DOHH2 (cell line): ENCODE data around the gene SLX4IP.

Experiments used
- H3F3A ChIP-seq: fragments of 200-600 bp; sonication (generic), shearing (Covaris generic); 2 replicates; pipeline ENCODE4 v1.6.0; 2016; ENCODE audit warnings: antibody characterized with exemption, mild to moderate bottlenecking; ENCODE audit not compliant: control insufficient read depth, insufficient read depth
- H3K27ac ChIP-seq: fragments of 200-600 bp; sonication (generic); 2 replicates; pipeline ENCODE4 v1.5.1; 2014; ENCODE audit warnings: low read depth, mild to moderate bottlenecking, low read length, moderate library complexity
- H3K27me3 ChIP-seq: fragments of 200-600 bp; sonication (generic); 2 replicates; pipeline ENCODE4 v1.6.1; 2014; ENCODE audit warnings: mild to moderate bottlenecking, low read length, mixed read lengths; ENCODE audit not compliant: control insufficient read depth
- H3K36me3 ChIP-seq: fragments of 200-600 bp; sonication (generic); 2 replicates; pipeline ENCODE4 v1.6.1; 2014; ENCODE audit warnings: mild to moderate bottlenecking, low read length, moderate library complexity, mixed read lengths; ENCODE audit not compliant: control insufficient read depth
- H3K4me1 ChIP-seq: fragments of 200-600 bp; sonication (generic); 2 replicates; pipeline ENCODE4 v1.6.1; 2014; ENCODE audit warnings: mild to moderate bottlenecking, low read length, mixed read lengths; ENCODE audit not compliant: control insufficient read depth
- H3K4me2 ChIP-seq: fragments of 200-600 bp; sonication (generic); 2 replicates; pipeline ENCODE4 v1.6.0; 2014; ENCODE audit warnings: mild to moderate bottlenecking, low read length, moderate library complexity
- H3K4me3 ChIP-seq: fragments of 200-600 bp; sonication (generic); 2 replicates; pipeline ENCODE4 v1.5.1; 2014; ENCODE audit warnings: mild to moderate bottlenecking, low read length, mixed read lengths
- H3K79me2 ChIP-seq: fragments of 200-600 bp; sonication (generic); 2 replicates; pipeline ENCODE4 v1.6.1; 2014; ENCODE audit warnings: mild to moderate bottlenecking, low read length, mixed read lengths; ENCODE audit not compliant: control insufficient read depth
- H3K9me2 ChIP-seq: fragments of 200-600 bp; sonication (generic); replicated peaks from 2 replicates; pipeline ENCODE4 v1.6.1; 2014; ENCODE audit warnings: mild to moderate bottlenecking, low read length, mixed read lengths; ENCODE audit not compliant: control insufficient read depth
- H3K9me3 ChIP-seq: fragments of 200-600 bp; sonication (generic); 2 replicates; pipeline ENCODE4 v1.6.1; 2014; ENCODE audit warnings: antibody characterized with exemption, low read length, mixed read lengths; ENCODE audit not compliant: control insufficient read depth, insufficient read depth
- H4K20me1 ChIP-seq: fragments of 200-600 bp; sonication (generic); 2 replicates; pipeline ENCODE4 v1.6.0; 2014; ENCODE audit warnings: low read depth, mild to moderate bottlenecking, antibody characterized with exemption, low read length, moderate library complexity; ENCODE audit not compliant: control insufficient read depth, insufficient read depth
- EZH2phosphoT487 ChIP-seq: fragments of 200-600 bp; sonication (generic); IDR thresholded peaks from 2 replicates; pipeline ENCODE4 v1.6.1; 2017; ENCODE audit warnings: borderline replicate concordance, mild to moderate bottlenecking, antibody characterized with exemption, low read length, moderate library complexity, mixed read lengths
- TF ChIP-seq, protein P1 (sequence below): fragments of 200-600 bp; sonication (generic); IDR thresholded peaks from one replicate; pipeline ENCODE4 v1.5.1; 2014; ENCODE audit warnings: antibody characterized with exemption, mild to moderate bottlenecking, low read depth, low read length; ENCODE audit not compliant: poor library complexity, severe bottlenecking

SLX4IP gene

GRCh38 chr20:10578607-10579006, 143.5 kb downstream of the SLX4IP start:
- H3F3A ChIP-seq, result no peaks in the 10 kb centered on the region
- H3K4me1 ChIP-seq, result no peaks in the 10 kb centered on the region
- TF ChIP-seq, protein P1, sequence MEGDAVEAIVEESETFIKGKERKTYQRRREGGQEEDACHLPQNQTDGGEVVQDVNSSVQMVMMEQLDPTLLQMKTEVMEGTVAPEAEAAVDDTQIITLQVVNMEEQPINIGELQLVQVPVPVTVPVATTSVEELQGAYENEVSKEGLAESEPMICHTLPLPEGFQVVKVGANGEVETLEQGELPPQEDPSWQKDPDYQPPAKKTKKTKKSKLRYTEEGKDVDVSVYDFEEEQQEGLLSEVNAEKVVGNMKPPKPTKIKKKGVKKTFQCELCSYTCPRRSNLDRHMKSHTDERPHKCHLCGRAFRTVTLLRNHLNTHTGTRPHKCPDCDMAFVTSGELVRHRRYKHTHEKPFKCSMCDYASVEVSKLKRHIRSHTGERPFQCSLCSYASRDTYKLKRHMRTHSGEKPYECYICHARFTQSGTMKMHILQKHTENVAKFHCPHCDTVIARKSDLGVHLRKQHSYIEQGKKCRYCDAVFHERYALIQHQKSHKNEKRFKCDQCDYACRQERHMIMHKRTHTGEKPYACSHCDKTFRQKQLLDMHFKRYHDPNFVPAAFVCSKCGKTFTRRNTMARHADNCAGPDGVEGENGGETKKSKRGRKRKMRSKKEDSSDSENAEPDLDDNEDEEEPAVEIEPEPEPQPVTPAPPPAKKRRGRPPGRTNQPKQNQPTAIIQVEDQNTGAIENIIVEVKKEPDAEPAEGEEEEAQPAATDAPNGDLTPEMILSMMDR, result no peak
- no peak for TF ChIP-seq EZH2phosphoT487
- no peaks in the 10 kb centered on the region for H3K36me3 ChIP-seq
- H3K27ac ChIP-seq, result no peak overlapping the region
- no peaks in the 10 kb centered on the region for H3K79me2 ChIP-seq
- no peaks in the 10 kb centered on the region for H4K20me1 ChIP-seq
- H3K9me2 ChIP-seq, result no peaks in the 10 kb centered on the region
- H3K9me3 ChIP-seq, result no peaks in the 10 kb centered on the region
- no peak overlapping the region for H3K4me2 ChIP-seq
- H3K4me3 ChIP-seq, result no peak overlapping the region
- no peaks in the 10 kb centered on the region for H3K27me3 ChIP-seq

- no peaks in the 10 kb centered on the region for H3K9me3 ChIP-seq
- no peak overlapping the region for H3K4me3 ChIP-seq
- H3K27ac ChIP-seq, result no peak overlapping the region
- H3K4me1 ChIP-seq, result no peaks in the 10 kb centered on the region
- no peaks in the 10 kb centered on the region for H3F3A ChIP-seq
- TF ChIP-seq EZH2phosphoT487, result no peak
- TF ChIP-seq, protein P1, result no peak
- H3K9me2 ChIP-seq, result no peaks in the 10 kb centered on the region
- H3K4me2 ChIP-seq, result no peak overlapping the region
- no peaks in the 10 kb centered on the region for H3K79me2 ChIP-seq
- no peaks in the 10 kb centered on the region for H3K36me3 ChIP-seq
- H3K27me3 ChIP-seq, result no peaks in the 10 kb centered on the region
- H4K20me1 ChIP-seq, result no peaks in the 10 kb centered on the region
Observed at GRCh38 chr20:10579942-10580341, 144.8 kb downstream of the SLX4IP start.

- H3K4me2 ChIP-seq, result no peak overlapping the region
- TF ChIP-seq, protein P1, result no peak
- TF ChIP-seq EZH2phosphoT487, result no peak
Observed at GRCh38 chr20:10580700-10581099, 145.6 kb downstream of the SLX4IP start.

GRCh38 chr20:10581823-10582222, 146.7 kb downstream of the SLX4IP start:
- H4K20me1 ChIP-seq, result no peaks in the 10 kb centered on the region
- no peak overlapping the region for H3K4me3 ChIP-seq
- no peaks in the 10 kb centered on the region for H3K27me3 ChIP-seq
- H3K79me2 ChIP-seq, result no peaks in the 10 kb centered on the region
- no peaks in the 10 kb centered on the region for H3F3A ChIP-seq
- H3K9me3 ChIP-seq, result no peaks in the 10 kb centered on the region
- H3K4me1 ChIP-seq, result no peaks in the 10 kb centered on the region
- TF ChIP-seq EZH2phosphoT487, result no peak
- TF ChIP-seq, protein P1, result no peak
- H3K9me2 ChIP-seq, result no peaks in the 10 kb centered on the region
- H3K27ac ChIP-seq, result no peak overlapping the region
- no peaks in the 10 kb centered on the region for H3K36me3 ChIP-seq
- no peak overlapping the region for H3K4me2 ChIP-seq

More at GRCh38 chr20:10580700-10581099, 145.6 kb downstream of the SLX4IP start:
- no peaks in the 10 kb centered on the region for H3K27me3 ChIP-seq
- no peaks in the 10 kb centered on the region for H3K9me3 ChIP-seq
- no peak overlapping the region for H3K4me3 ChIP-seq
- no peaks in the 10 kb centered on the region for H3K79me2 ChIP-seq
- H3K36me3 ChIP-seq, result no peaks in the 10 kb centered on the region
- H3K4me1 ChIP-seq, result no peaks in the 10 kb centered on the region
- H3K27ac ChIP-seq, result no peak overlapping the region
- H3K9me2 ChIP-seq, result no peaks in the 10 kb centered on the region
- no peaks in the 10 kb centered on the region for H4K20me1 ChIP-seq
- H3F3A ChIP-seq, result no peaks in the 10 kb centered on the region
